HEK293 (cell line): ENCODE measurements around the gene IL18R1.

ENCODE experiments used
- CTCF ChIA-PET: fragments of 350-600 bp; formaldehyde crosslinking; extraction: SDS; loops from one replicate; lab custom pipeline; 2021; ENCODE audit warnings: antibody characterized with exemption; lab: Yijun Ruan, JAX
- POLR2A ChIA-PET: fragments of 300-600 bp; formaldehyde crosslinking; extraction: SDS; loops from one replicate; lab custom pipeline; 2020; ENCODE audit warnings: antibody characterized with exemption, inconsistent platforms; lab: Yijun Ruan, JAX
- H3K27ac ChIP-seq: fragments of 200-500 bp; sonication (Bioruptor generic); 2 replicates; pipeline ENCODE4 v1.5.1; 2014; ENCODE audit warnings: low read depth, low read length, control low read depth, inconsistent platforms; ENCODE audit errors: extremely low read depth
- H3K36me3 ChIP-seq, 2 experiments: fragments of 200-500 bp in 1 of 2; sonication (Bioruptor generic) in 1 of 2; 1 replicate in 1 of 2; 2 replicates in 1 of 2; pipeline ENCODE4 v1.5.1; 2014 to 2017; ENCODE audit warnings: inconsistent platforms in 2 of 2, low read length in 2 of 2; ENCODE audit not compliant: control insufficient read depth in 2 of 2, insufficient read depth in 1 of 2
- H3K4me1 ChIP-seq: fragments of 200-500 bp; sonication (Bioruptor generic); 2 replicates; pipeline ENCODE4 v1.5.1; 2014; ENCODE audit warnings: mild to moderate bottlenecking, low read length, inconsistent platforms; ENCODE audit not compliant: control insufficient read depth, insufficient read depth
- H3K4me3 ChIP-seq: 2 replicates; pipeline ENCODE4 v1.5.1; 2011; ENCODE audit warnings: low read depth, mild to moderate bottlenecking, control low read depth, low read length, moderate library complexity
- H3K9me3 ChIP-seq: fragments of 200-500 bp; sonication (Bioruptor generic); 2 replicates; pipeline ENCODE4 v1.5.1; 2014; ENCODE audit warnings: low read depth, low read length, inconsistent platforms; ENCODE audit not compliant: control insufficient read depth, insufficient read depth
- AEBP2 ChIP-seq: fragments of 450-650 bp; formaldehyde crosslinking; IDR thresholded peaks from 2 replicates; pipeline ENCODE4 v1.5.1; 2016; ENCODE audit warnings: missing biosample characterization, missing genetic modification characterization, borderline replicate concordance
- BCL11B ChIP-seq: fragments of 450-650 bp; formaldehyde crosslinking; IDR thresholded peaks from 2 replicates; pipeline ENCODE4 v1.5.1; 2016; ENCODE audit warnings: low read depth, missing biosample characterization, missing genetic modification characterization
- KLF16 ChIP-seq: fragments of 450-650 bp; formaldehyde crosslinking; IDR thresholded peaks from 2 replicates; pipeline ENCODE4 v1.5.1; 2017; ENCODE audit warnings: missing biosample characterization, missing genetic modification characterization
- KLF7 ChIP-seq: fragments of 450-650 bp; formaldehyde crosslinking; IDR thresholded peaks from 2 replicates; pipeline ENCODE4 v1.5.1; 2016; ENCODE audit warnings: missing biosample characterization, missing genetic modification characterization, borderline replicate concordance
- KLF8 ChIP-seq: fragments of 450-650 bp; formaldehyde crosslinking; IDR thresholded peaks from 2 replicates; pipeline ENCODE4 v1.5.1; 2016; ENCODE audit warnings: missing biosample characterization, missing genetic modification characterization
- SCRT2 ChIP-seq: fragments of 450-650 bp; formaldehyde crosslinking; IDR thresholded peaks from 2 replicates; pipeline ENCODE4 v1.5.1; 2016; ENCODE audit warnings: missing biosample characterization, missing genetic modification characterization
- ZBTB26 ChIP-seq: fragments of 450-650 bp; formaldehyde crosslinking; optimal IDR thresholded peaks from 2 replicates; pipeline ENCODE3; 2016; ENCODE audit warnings: missing biosample characterization, mild to moderate bottlenecking, missing genetic modification characterization
- ZBTB7A ChIP-seq: fragments of 450-650 bp; formaldehyde crosslinking; IDR thresholded peaks from 2 replicates; pipeline ENCODE4 v1.5.1; 2016; ENCODE audit warnings: low read depth, missing biosample characterization, missing genetic modification characterization
- ZIC2 ChIP-seq: fragments of 450-650 bp; formaldehyde crosslinking; IDR thresholded peaks from 2 replicates; pipeline ENCODE4 v1.5.1; 2016; ENCODE audit warnings: missing biosample characterization, missing genetic modification characterization
- ZNF112 ChIP-seq: fragments of 450-650 bp; formaldehyde crosslinking; IDR thresholded peaks from 2 replicates; pipeline ENCODE4 v1.5.0; 2017; ENCODE audit warnings: missing biosample characterization, missing genetic modification characterization
- ZNF157 ChIP-seq: fragments of 450-650 bp; formaldehyde crosslinking; IDR thresholded peaks from 2 replicates; pipeline ENCODE4 v1.5.1; 2016; ENCODE audit warnings: missing biosample characterization, missing genetic modification characterization
- ZNF211 ChIP-seq: fragments of 450-650 bp; formaldehyde crosslinking; IDR thresholded peaks from 2 replicates; pipeline ENCODE4 v1.5.1; 2016; ENCODE audit warnings: low read depth, missing biosample characterization, missing genetic modification characterization
- ZNF239 ChIP-seq: fragments of 450-650 bp; formaldehyde crosslinking; IDR thresholded peaks from 2 replicates; pipeline ENCODE4 v1.5.1; 2016; ENCODE audit warnings: missing biosample characterization, missing genetic modification characterization
- ZNF266 ChIP-seq: fragments of 450-650 bp; formaldehyde crosslinking; IDR thresholded peaks from 2 replicates; pipeline ENCODE4 v1.5.1; 2016; ENCODE audit warnings: missing biosample characterization, missing genetic modification characterization, low read depth
- ZNF311 ChIP-seq: fragments of 450-650 bp; formaldehyde crosslinking; IDR thresholded peaks from 2 replicates; pipeline ENCODE4 v1.5.1; 2017; ENCODE audit warnings: missing biosample characterization, missing genetic modification characterization, borderline replicate concordance
- ZNF335 ChIP-seq: fragments of 450-650 bp; formaldehyde crosslinking; conservative IDR thresholded peaks from 2 replicates; pipeline ENCODE4 v1.5.1; 2016; ENCODE audit warnings: missing biosample characterization, missing genetic modification characterization
- ZNF354C ChIP-seq: fragments of 450-650 bp; formaldehyde crosslinking; IDR thresholded peaks from 2 replicates; pipeline ENCODE4 v1.5.1; 2016; ENCODE audit warnings: missing biosample characterization, missing genetic modification characterization, low read depth, borderline replicate concordance
- ZNF449 ChIP-seq: fragments of 450-650 bp; formaldehyde crosslinking; IDR thresholded peaks from 2 replicates; pipeline ENCODE4 v1.5.1; 2017; ENCODE audit warnings: missing biosample characterization, mild to moderate bottlenecking, missing genetic modification characterization, moderate library complexity
- ZNF473 ChIP-seq: fragments of 450-650 bp; formaldehyde crosslinking; IDR thresholded peaks from 2 replicates; pipeline ENCODE4 v1.5.1; 2017; ENCODE audit warnings: missing biosample characterization, missing genetic modification characterization
- ZNF664 ChIP-seq: fragments of 450-650 bp; formaldehyde crosslinking; IDR thresholded peaks from 2 replicates; pipeline ENCODE4 v1.5.1; 2016; ENCODE audit warnings: missing biosample characterization, missing genetic modification characterization
- ZNF677 ChIP-seq: fragments of 450-650 bp; IDR thresholded peaks from 2 replicates; pipeline ENCODE4 v1.5.0; 2018; ENCODE audit warnings: missing biosample characterization, mild to moderate bottlenecking, missing genetic modification characterization, moderate library complexity
- TF ChIP-seq, protein P1 (sequence below): fragments of 450-650 bp; formaldehyde crosslinking; IDR thresholded peaks from 2 replicates; pipeline ENCODE4 v1.5.1; 2016; ENCODE audit warnings: missing biosample characterization, missing genetic modification characterization

IL18R1 gene

DNA sequence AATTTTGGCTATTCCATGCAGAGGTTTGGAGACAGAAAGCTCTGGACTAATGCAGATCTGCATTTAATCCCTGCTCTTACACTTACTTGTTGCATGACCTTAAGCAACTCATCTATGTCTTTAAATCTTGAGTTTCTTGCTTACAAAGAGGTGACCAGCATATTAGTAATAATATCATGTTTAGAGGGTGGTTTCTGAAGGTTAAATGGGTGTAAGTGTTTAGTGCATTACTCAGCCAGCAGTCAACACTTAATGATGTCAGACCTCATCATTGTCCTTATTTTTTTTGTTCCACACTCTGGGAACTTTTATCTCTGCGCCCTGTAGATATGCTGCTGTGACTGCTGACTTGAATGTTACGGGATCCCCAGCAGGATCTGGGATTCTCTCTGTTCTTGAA is 42.6 kb upstream of the IL18R1 start:
- no peaks in the 10 kb centered on the region for H3K4me1 ChIP-seq
- no peaks in the 10 kb centered on the region for H3K9me3 ChIP-seq
- H3K4me3 ChIP-seq: no peak overlapping the region
- POLR2A ChIA-PET: no interaction called here
- H3K27ac ChIP-seq: no peak overlapping the region
- H3K36me3 ChIP-seq: no peaks in the 10 kb centered on the region
- TF ChIP-seq SCRT2 (tag by site-specific recombination) (no peak), ZNF335 (no peak), ZNF239 (tag by site-specific recombination) (no peak), ZNF311 (tag by site-specific recombination) (no peak), ZNF266 (no peak), AEBP2 (tag by site-specific recombination) (no peak)
- TF ChIP-seq, all 188 proteins: peak for 0
- CTCF ChIA-PET: interaction anchor here (1.1 to 1.2 kb wide), 2 partner anchors 11 to 130 kb away, joined by 3 to 5 read pairs; no protein-coding TSS in a partner anchor

DNA sequence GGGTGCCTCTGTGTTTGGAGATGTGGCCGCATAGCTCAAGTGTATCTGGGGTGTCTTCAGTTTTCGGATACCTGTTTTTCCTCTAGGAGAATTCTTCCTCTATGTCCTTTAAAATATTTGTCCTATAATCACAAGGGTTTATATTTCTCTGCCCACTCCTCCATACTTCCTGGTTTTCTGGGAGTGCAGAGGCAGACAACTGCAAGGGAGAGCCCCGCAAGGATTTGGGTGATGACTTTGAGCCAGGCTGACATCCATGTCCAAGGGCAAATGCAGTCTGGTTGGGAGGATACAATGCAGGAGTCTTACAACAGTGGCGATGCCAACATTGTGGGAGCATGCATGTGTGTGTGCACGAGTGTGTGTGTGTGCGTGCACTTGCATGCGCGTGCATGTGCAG is 42.1 kb upstream of the IL18R1 start:
- Histone ChIP-seq H3K9me3 (no peaks in the 10 kb centered on the region), H3K4me1 (no peaks in the 10 kb centered on the region), H3K36me3 (no peaks in the 10 kb centered on the region), H3K4me3 (no peak overlapping the region), H3K27ac (no peak overlapping the region)
- no peak for TF ChIP-seq ZNF112 (tag by site-specific recombination)
- TF ChIP-seq ZNF473 (tag by site-specific recombination): no peak
- TF ChIP-seq, protein P1, sequence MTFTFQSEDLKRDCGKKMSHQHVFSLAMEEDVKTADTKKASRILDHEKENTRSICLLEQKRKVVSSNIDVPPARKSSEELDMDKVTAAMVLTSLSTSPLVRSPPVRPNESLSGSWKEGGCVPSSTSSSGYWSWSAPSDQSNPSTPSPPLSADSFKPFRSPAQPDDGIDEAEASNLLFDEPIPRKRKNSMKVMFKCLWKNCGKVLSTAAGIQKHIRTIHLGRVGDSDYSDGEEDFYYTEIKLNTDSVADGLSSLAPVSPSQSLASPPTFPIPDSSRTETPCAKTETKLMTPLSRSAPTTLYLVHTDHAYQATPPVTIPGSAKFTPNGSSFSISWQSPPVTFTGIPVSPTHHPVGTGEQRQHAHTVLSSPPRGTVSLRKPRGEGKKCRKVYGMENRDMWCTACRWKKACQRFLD: no peak
- ChIA-PET CTCF (interaction anchor here (1.2 kb wide), 1 partner anchor 12 kb away, joined by 5 read pairs; no protein-coding TSS in a partner anchor), POLR2A (no interaction called here)

DNA sequence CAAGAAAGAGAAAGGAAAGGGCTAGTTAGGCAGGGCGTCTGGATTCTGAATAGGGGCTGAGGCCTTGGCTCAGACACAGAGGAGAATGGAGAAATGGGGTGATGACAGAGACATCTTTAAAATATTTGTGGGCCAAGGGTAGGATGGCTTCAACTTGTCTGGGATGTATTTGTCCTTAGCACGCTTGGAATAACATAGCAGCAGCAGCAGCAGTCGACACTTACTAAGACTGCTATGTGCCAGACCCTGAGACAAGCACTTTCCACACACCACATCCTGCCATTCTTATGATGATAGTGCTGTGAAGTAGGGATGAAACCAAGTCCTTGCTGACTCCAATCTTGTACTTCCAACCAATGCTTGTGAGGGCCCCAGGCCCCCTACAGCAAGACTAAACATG is 41.6 kb upstream of the IL18R1 start:
- TF ChIP-seq ZNF664 (tag by site-specific recombination) (no peak), ZNF157 (tag by site-specific recombination) (no peak), ZBTB7A (no peak), KLF8 (tag by site-specific recombination) (no peak), ZNF211 (tag by site-specific recombination) (no peak), ZNF677 (no peak), ZIC2 (tag by site-specific recombination) (no peak), BCL11B (tag by site-specific recombination) (no peak), KLF7 (tag by site-specific recombination) (no peak), ZBTB26 (tag by site-specific recombination) (no peak), ZNF449 (tag by site-specific recombination) (no peak), KLF16 (tag by site-specific recombination) (no peak), ZNF354C (tag by site-specific recombination) (no peak)
- TF ChIP-seq, all 188 proteins: peak for 0
- CTCF ChIA-PET: interaction anchor here (0.6 kb wide), 1 partner anchor 102 kb away, joined by 3 read pairs; no protein-coding TSS in a partner anchor
- Histone ChIP-seq H3K27ac (no peak overlapping the region), H3K4me3 (no peak overlapping the region), H3K9me3 (no peaks in the 10 kb centered on the region), H3K4me1 (no peaks in the 10 kb centered on the region), H3K36me3 (no peaks in the 10 kb centered on the region)
- POLR2A ChIA-PET: no interaction called here
